ENCODE data around the gene LCOR. TPM values are rescaled to one million over a fixed set of nuclear protein-coding genes. Genes with fewer than 3 reads are reported as not detected.

Gene LCOR
- total RNA-seq, 4 donors from 2014 or later = 12.5 to 22.0 (median 14.9) TPM

DNA sequence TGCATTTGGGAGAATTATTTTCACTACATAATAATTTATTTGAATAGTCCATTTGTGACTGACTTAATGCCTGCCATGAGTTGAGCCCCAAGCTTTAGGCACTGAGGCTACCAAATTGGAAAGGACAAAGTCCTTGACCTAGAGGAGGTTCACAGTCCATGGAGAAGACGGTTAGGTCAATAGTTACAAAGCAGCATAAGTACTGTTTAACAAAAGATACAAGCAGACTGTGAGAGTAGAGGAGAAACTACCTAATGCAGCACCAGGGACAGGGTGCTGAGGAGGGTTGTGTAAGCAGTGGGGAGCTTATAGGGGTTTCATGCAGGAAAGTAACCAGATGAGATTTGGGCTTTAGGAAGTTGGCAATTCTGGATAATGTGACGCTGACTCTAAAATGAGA is 139.2 kb downstream of the LCOR start:
- DNase-seq (ENCODE audit: low spot score in 2 of 2) = no peak
- intact Hi-C loops (cut with DNase I; ENCODE audit: low total_unique reads) = no loop called here
- 92 to 95% methylated on average over 2 of the region's 2 CpGs for WGBS, 2 donors

DNA sequence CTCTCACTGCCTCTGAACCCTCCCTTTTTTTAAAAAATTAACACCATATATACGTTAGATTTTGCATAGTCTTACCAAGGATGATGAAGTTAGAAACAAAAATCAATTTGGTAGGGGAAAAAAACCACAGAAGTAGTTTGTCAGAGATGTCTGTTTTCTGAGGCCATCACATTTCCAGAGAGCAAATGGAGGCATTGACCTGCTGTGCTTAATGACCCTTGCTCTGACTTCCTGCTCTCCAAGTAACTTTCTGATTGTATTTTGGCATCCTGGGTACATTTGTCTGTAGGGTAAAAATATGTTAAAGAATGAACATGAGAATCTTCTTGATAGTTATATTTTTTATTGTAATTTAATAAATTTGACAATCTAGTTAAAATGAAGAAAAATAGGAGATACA is 140.2 kb downstream of the LCOR start:
- no peak for TF ChIP-seq POLR2A (IDR thresholded peaks at IDR 0.05)
- TF ChIP-seq, protein P1, sequence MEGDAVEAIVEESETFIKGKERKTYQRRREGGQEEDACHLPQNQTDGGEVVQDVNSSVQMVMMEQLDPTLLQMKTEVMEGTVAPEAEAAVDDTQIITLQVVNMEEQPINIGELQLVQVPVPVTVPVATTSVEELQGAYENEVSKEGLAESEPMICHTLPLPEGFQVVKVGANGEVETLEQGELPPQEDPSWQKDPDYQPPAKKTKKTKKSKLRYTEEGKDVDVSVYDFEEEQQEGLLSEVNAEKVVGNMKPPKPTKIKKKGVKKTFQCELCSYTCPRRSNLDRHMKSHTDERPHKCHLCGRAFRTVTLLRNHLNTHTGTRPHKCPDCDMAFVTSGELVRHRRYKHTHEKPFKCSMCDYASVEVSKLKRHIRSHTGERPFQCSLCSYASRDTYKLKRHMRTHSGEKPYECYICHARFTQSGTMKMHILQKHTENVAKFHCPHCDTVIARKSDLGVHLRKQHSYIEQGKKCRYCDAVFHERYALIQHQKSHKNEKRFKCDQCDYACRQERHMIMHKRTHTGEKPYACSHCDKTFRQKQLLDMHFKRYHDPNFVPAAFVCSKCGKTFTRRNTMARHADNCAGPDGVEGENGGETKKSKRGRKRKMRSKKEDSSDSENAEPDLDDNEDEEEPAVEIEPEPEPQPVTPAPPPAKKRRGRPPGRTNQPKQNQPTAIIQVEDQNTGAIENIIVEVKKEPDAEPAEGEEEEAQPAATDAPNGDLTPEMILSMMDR (IDR thresholded peaks at IDR 0.05) = no peak
- intact Hi-C loops (cut with DNase I; ENCODE audit: low total_unique reads) = no loop called here
- no peak for DNase-seq (ENCODE audit: low spot score in 2 of 2)
- 94 to 98% methylated on average over 1 of the region's 1 CpG for WGBS, 2 donors
- H3K4me3 ChIP-seq (ENCODE audit: low read depth, poor library complexity, severe bottlenecking) = no peak overlapping the region

More for the DNA sequence above, 139.2 kb downstream of the LCOR start:
- TF ChIP-seq, protein P1 (IDR thresholded peaks at IDR 0.05) = no peak
- no peak for TF ChIP-seq POLR2A (IDR thresholded peaks at IDR 0.05)
- H3K4me3 ChIP-seq (ENCODE audit: low read depth, poor library complexity, severe bottlenecking) = no peak overlapping the region

DNA sequence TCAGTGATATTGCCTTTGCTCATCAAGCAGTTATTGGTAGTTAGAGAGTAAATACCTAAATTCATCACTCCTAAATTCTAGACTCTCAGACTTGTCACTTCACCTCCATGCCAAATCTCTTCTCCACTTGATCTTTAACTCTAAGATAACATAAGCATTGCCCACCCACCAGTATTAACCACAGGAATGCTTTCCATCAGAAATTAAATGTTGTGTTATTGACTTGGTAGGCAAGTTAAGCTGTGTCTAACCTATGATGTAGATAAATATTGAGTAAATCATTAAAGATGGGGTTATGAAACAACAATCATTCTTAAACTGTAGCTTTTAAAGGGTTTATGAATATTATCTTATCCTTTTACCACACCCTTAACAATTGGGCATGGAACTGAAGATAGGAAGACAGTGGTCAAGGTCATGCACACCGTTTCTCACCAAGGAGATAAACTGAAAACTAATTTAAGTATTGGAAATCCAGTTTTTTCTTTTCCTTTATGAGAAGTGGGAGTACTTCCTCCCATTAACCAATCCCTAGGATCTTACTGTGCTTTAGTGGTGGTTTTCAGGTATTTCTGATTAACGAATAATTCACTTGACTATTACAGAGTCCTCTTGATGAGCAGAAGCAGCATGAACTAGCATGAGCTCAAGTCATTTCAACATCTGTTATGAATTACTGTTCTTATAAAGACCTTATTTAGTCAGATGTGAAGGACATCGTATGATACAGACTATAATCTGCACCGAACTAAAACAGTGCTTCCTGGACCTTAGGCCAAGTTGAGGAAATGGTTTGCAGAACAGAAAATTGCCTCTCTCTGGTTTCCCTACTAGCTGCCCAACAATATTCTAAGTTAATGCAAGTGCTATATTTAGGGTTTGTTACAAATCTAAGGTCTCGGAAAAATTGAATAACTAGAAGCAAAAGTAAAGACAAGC is 142.0 kb downstream of the LCOR start:
- intact Hi-C loops (cut with DNase I; ENCODE audit: low total_unique reads) = no loop called here
- H3K4me3 ChIP-seq (ENCODE audit: low read depth, poor library complexity, severe bottlenecking) = no peak overlapping the region
- TF ChIP-seq, protein P1 (IDR thresholded peaks at IDR 0.05) = no peak
- no peak for TF ChIP-seq POLR2A (IDR thresholded peaks at IDR 0.05)
- 63 to 64% methylated on average over 5 of the region's 5 CpGs for WGBS, 2 donors
- no peak for DNase-seq (ENCODE audit: low spot score in 2 of 2)

DNA sequence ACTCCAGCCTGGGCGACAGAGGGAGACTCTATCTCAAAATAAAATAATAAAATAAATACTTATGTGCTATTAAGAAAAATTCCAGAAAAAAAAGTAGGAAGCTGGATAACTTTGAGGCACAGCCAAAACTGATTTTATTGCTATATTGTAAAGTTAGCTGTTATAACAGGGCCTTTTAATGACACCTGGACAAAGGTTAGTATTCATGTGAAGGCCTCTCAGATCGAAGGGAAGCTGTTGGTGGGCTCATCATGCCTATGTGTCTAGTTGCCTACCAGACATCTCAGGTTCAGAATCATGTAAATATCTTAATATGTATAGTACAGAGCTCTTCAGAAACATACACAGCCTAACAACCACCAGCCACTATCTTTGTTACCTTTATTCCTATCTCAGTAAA is 143.0 kb downstream of the LCOR start:
- intact Hi-C loops (cut with DNase I; ENCODE audit: low total_unique reads) = no loop called here
- TF ChIP-seq POLR2A (IDR thresholded peaks at IDR 0.05) = no peak
- TF ChIP-seq, protein P1 (IDR thresholded peaks at IDR 0.05) = no peak
- WGBS, 2 donors = 89 to 94% methylated on average over 2 of the region's 2 CpGs
- DNase-seq (ENCODE audit: low spot score in 2 of 2) = no peak
- H3K4me3 ChIP-seq (ENCODE audit: low read depth, poor library complexity, severe bottlenecking) = no peak overlapping the region

DNA sequence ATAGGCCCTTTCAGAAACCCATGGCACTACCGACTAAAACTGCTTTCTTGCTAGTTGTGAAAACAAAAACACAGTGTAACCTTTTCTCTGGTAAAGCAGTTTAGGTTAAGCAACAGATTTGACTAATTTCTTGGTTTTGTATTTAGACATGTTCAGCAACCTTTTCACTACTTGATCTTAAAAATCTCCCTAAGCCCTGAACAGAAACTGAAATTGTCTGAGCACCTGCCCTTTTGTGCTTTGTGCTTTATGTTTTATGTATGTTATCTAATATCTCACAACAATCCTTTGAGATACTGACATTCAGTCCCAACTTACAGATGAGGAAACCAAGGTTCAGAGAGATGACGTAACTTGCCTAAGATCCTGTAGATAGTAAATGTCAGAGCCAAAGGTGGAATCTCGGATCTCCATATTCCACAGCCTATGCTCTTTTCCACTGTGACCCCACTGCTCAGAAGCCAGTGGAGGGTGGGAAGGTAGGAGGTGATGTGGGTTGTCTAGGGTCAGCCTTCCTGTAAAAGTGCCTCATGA is 146.6 kb downstream of the LCOR start:
- TF ChIP-seq POLR2A (IDR thresholded peaks at IDR 0.05) = no peak
- TF ChIP-seq, protein P1 (IDR thresholded peaks at IDR 0.05) = no peak
- intact Hi-C loops (cut with DNase I; ENCODE audit: low total_unique reads) = no loop called here
- WGBS, 2 donors = 87 to 94% methylated on average over 3 of the region's 3 CpGs
- no peak overlapping the region for H3K4me3 ChIP-seq (ENCODE audit: low read depth, poor library complexity, severe bottlenecking)
- no peak for DNase-seq (ENCODE audit: low spot score in 2 of 2)
